H9 (cell line): ENCODE data around the gene GATC. TPM values are rescaled to one million over a fixed set of nuclear protein-coding genes. Genes with fewer than 3 reads are reported as not detected.

Experiments used
- DNase-seq: peaks from one replicate; pipeline ENCODE4 v3.0.0-alpha.2; 2017
- H2AFZ ChIP-seq: one replicate; pipeline ENCODE4 v1.6.1; 2013; ENCODE audit warnings: mild to moderate bottlenecking, low read length, control low read depth, moderate library complexity
- H2AK5ac ChIP-seq: 2 replicates; pipeline ENCODE4 v1.6.1; 2013; ENCODE audit warnings: low read length, control low read depth, mixed read lengths; ENCODE audit not compliant: insufficient read length
- H2BK120ac ChIP-seq: one replicate; pipeline ENCODE4 v1.6.1; 2013; ENCODE audit warnings: low read depth, mild to moderate bottlenecking, low read length, control low read depth, inconsistent platforms; ENCODE audit not compliant: poor library complexity, severe bottlenecking
- H2BK12ac ChIP-seq: 2 replicates; pipeline ENCODE4 v1.6.1; 2013; ENCODE audit warnings: low read length, control low read depth, mixed read lengths, low read depth; ENCODE audit not compliant: insufficient read length
- H2BK15ac ChIP-seq: 2 replicates; pipeline ENCODE4 v1.6.1; 2013; ENCODE audit warnings: low read depth, low read length, control low read depth
- H2BK20ac ChIP-seq: one replicate; pipeline ENCODE4 v1.6.1; 2013; ENCODE audit warnings: low read depth, mild to moderate bottlenecking, low read length, control low read depth, inconsistent platforms; ENCODE audit not compliant: poor library complexity, severe bottlenecking
- H2BK5ac ChIP-seq: 2 replicates; pipeline ENCODE4 v1.6.1; 2013; ENCODE audit warnings: low read length, control low read depth, mixed read lengths; ENCODE audit not compliant: insufficient read length
- H3K14ac ChIP-seq: 2 replicates; pipeline ENCODE4 v1.6.1; 2013; ENCODE audit warnings: low read length, control low read depth; ENCODE audit not compliant: insufficient read depth
- H3K18ac ChIP-seq: 2 replicates; pipeline ENCODE4 v1.6.1; 2013; ENCODE audit warnings: low read depth, mild to moderate bottlenecking, mixed read lengths, low read length, control low read depth; ENCODE audit not compliant: insufficient read length
- H3K23ac ChIP-seq: 2 replicates; pipeline ENCODE4 v1.6.1; 2013; ENCODE audit warnings: low read length, control low read depth, mixed read lengths, low read depth; ENCODE audit not compliant: insufficient read length
- H3K23me2 ChIP-seq: 2 replicates; pipeline ENCODE4 v1.6.1; 2013; ENCODE audit warnings: low read depth, mild to moderate bottlenecking, mixed read lengths, low read length, control low read depth; ENCODE audit not compliant: insufficient read length, poor library complexity, severe bottlenecking
- H3K27ac ChIP-seq: 2 replicates; pipeline ENCODE4 v1.5.1; 2013; ENCODE audit warnings: low read length, control low read depth, mixed read lengths, low read depth; ENCODE audit not compliant: insufficient read length
- H3K27me3 ChIP-seq: 2 replicates; pipeline ENCODE4 v1.6.1; 2013; ENCODE audit warnings: low read length, control low read depth, inconsistent platforms; ENCODE audit not compliant: insufficient read depth
- H3K4ac ChIP-seq: 2 replicates; pipeline ENCODE4 v1.6.1; 2013; ENCODE audit warnings: low read depth, mild to moderate bottlenecking, control low read depth, inconsistent platforms, low read length, moderate library complexity
- H3K4me1 ChIP-seq: 2 replicates; pipeline ENCODE4 v1.6.1; 2013; ENCODE audit warnings: low read length, control low read depth, inconsistent platforms; ENCODE audit not compliant: insufficient read depth
- H3K4me2 ChIP-seq: 2 replicates; pipeline ENCODE4 v1.6.1; 2013; ENCODE audit warnings: low read length, control low read depth, mixed read lengths; ENCODE audit not compliant: insufficient read length, insufficient read depth
- H3K56ac ChIP-seq: 2 replicates; pipeline ENCODE4 v1.6.1; 2013; ENCODE audit warnings: low read depth, mild to moderate bottlenecking, mixed read lengths, low read length, control low read depth; ENCODE audit not compliant: insufficient read length
- H3K79me1 ChIP-seq: 2 replicates; pipeline ENCODE4 v1.6.1; 2013; ENCODE audit warnings: low read depth, mild to moderate bottlenecking, moderate library complexity, low read length, control low read depth, inconsistent platforms; ENCODE audit not compliant: insufficient read depth, poor library complexity, severe bottlenecking
- H3K79me2 ChIP-seq: 2 replicates; pipeline ENCODE4 v1.6.1; 2013; ENCODE audit warnings: low read length, control low read depth, inconsistent platforms; ENCODE audit not compliant: insufficient read depth
- H3K9ac ChIP-seq: 2 replicates; pipeline ENCODE4 v1.6.1; 2013; ENCODE audit warnings: low read length, control low read depth, mixed read lengths; ENCODE audit not compliant: insufficient read length; ENCODE audit errors: extremely low read depth
- H3K9me3 ChIP-seq: one replicate; pipeline ENCODE4 v1.6.1; 2013; ENCODE audit warnings: low read depth, low read length, inconsistent platforms; ENCODE audit not compliant: control insufficient read depth
- H3T11ph ChIP-seq: one replicate; pipeline ENCODE4 v1.6.1; 2013; ENCODE audit warnings: mild to moderate bottlenecking, low read length, control low read depth, inconsistent platforms
- H4K20me1 ChIP-seq: one replicate; pipeline ENCODE4 v1.6.1; 2013; ENCODE audit not compliant: control insufficient read depth, insufficient read length, insufficient read depth
- H4K5ac ChIP-seq: 2 replicates; pipeline ENCODE4 v1.6.1; 2013; ENCODE audit warnings: low read depth, mild to moderate bottlenecking, mixed read lengths, low read length, control low read depth; ENCODE audit not compliant: insufficient read length
- H4K8ac ChIP-seq: replicated peaks from 2 replicates; pipeline ENCODE4 v1.6.1; 2013; ENCODE audit warnings: low read length, control low read depth, mixed read lengths, low read depth; ENCODE audit not compliant: insufficient read length
- H4K91ac ChIP-seq: 2 replicates; pipeline ENCODE4 v1.6.1; 2013; ENCODE audit warnings: low read depth, mild to moderate bottlenecking, moderate library complexity, mixed read lengths, low read length, control low read depth; ENCODE audit not compliant: insufficient read length
- H3K27ac Mint-ChIP-seq, 3 experiments: 2 replicates in 2 of 3; 3 replicates in 1 of 3; pipeline ENCODE4 v1.8.0; 2020 to 2021; ENCODE audit warnings: mixed read lengths in 3 of 3, mild to moderate bottlenecking in 1 of 3, moderate library complexity in 1 of 3
- H3K27me3 Mint-ChIP-seq: 2 replicates; pipeline ENCODE4 v1.8.0; 2021; ENCODE audit warnings: low read depth, mild to moderate bottlenecking, moderate library complexity, mixed read lengths
- H3K36me3 Mint-ChIP-seq, 3 experiments: 2 replicates in 2 of 3; 3 replicates in 1 of 3; pipeline ENCODE4 v1.8.0; 2020 to 2021; ENCODE audit warnings: low read depth in 3 of 3, mixed read lengths in 3 of 3; ENCODE audit not compliant: insufficient read depth in 1 of 3
- H3K4me1 Mint-ChIP-seq, 2 experiments: 2 replicates each; pipeline ENCODE4 v1.8.0; 2020; ENCODE audit warnings: mixed read lengths in 2 of 2
- H3K4me3 Mint-ChIP-seq, 2 experiments: 2 replicates in 1 of 2; 3 replicates in 1 of 2; pipeline ENCODE4 v1.8.0; 2020 to 2021; ENCODE audit warnings: mild to moderate bottlenecking in 2 of 2, mixed read lengths in 2 of 2, moderate library complexity in 1 of 2
- H3K9me3 Mint-ChIP-seq, 2 experiments: 2 replicates in 1 of 2; 3 replicates in 1 of 2; pipeline ENCODE4 v1.8.0; 2020; ENCODE audit warnings: mild to moderate bottlenecking in 2 of 2, mixed read lengths in 2 of 2, moderate library complexity in 1 of 2
- CTCF ChIP-seq: fragments of 200-600 bp; sonication (generic); conservative IDR thresholded peaks from 3 replicates; pipeline ENCODE4 v1.8.0; 2021; ENCODE audit warnings: antibody characterized with exemption, mild to moderate bottlenecking
- WGBS: extraction: QIAGEN DNeasy Blood & Tissue Kit; methylation state at CpG from one replicate; pipeline ENCODE4 v1.1.7; 2013; ENCODE audit warnings: missing lambda C conversion rate, low lambda C conversion rate, mixed read lengths; ENCODE audit not compliant: insufficient read length; ENCODE audit errors: extremely low coverage; 5-methylcytosine and 5-hydroxymethylcytosine counted together
- total RNA-seq: library from RNA; stranded (reverse); gene quantifications from 2 replicates; pipeline ENCODE4 v1.2.1, GENCODE V29; 2021

GATC gene
- total RNA-seq, 1 experiment from 2014 or later = 25.9 TPM

- no peak overlapping the region for H2BK12ac ChIP-seq
- H3K4me2 ChIP-seq = no peak overlapping the region
- no peak overlapping the region for H4K5ac ChIP-seq
- Mint-ChIP-seq H3K4me1 (peaks cover 10 to 13% of the 10 kb centered on the region in 2 experiments), H3K27me3 (peaks cover 2% of the 10 kb centered on the region; the same call in 1 of the 2 replicates), H3K4me3 (no peak overlapping the region), H3K27ac (no peak overlapping the region; a peak in 1 of 7 replicates), H3K9me3 (peaks cover 0 to 3% of the 10 kb centered on the region in 2 experiments; a peak in 1 of 5 replicates), H3K36me3 (peaks cover 0 to 2% (median 0%) of the 10 kb centered on the region in 3 experiments; a peak in 1 of 7 replicates)
- H3K4ac ChIP-seq = no peak overlapping the region
- H4K91ac ChIP-seq = no peak overlapping the region
- no peak overlapping the region for H2BK120ac ChIP-seq
- H3K79me2 ChIP-seq = no peaks in the 10 kb centered on the region
- no peaks in the 10 kb centered on the region for H3K23me2 ChIP-seq
- H3K27me3 ChIP-seq = no peaks in the 10 kb centered on the region
- no peak overlapping the region for H2BK20ac ChIP-seq
- no peak for TF ChIP-seq CTCF
- H2BK15ac ChIP-seq = no peak overlapping the region
- H3K9me3 ChIP-seq = no peaks in the 10 kb centered on the region
- no peak overlapping the region for H3K56ac ChIP-seq
- H3K79me1 ChIP-seq = no peaks in the 10 kb centered on the region
- H2AK5ac ChIP-seq = no peak overlapping the region
- H2AFZ ChIP-seq = no peak overlapping the region
- H2BK5ac ChIP-seq = no peak overlapping the region
- H4K20me1 ChIP-seq = no peaks in the 10 kb centered on the region
- H4K8ac ChIP-seq = no peak overlapping the region
- no peak overlapping the region for H3K18ac ChIP-seq
- no peak overlapping the region for H3K27ac ChIP-seq
- no peaks in the 10 kb centered on the region for H3K4me1 ChIP-seq
- no peak overlapping the region for H3K14ac ChIP-seq
- no peak overlapping the region for H3K9ac ChIP-seq
- no peak overlapping the region for H3T11ph ChIP-seq
- H3K23ac ChIP-seq = no peak overlapping the region
- no peak for DNase-seq
- WGBS = no CpG with 5 or more reads among the region's 11 CpGs
Observed at GRCh38 chr12:120408771-120409170, 37.5 kb upstream of the GATC start.
